Suprapubic skin (tissue), 4 donors: ENCODE data around the gene CC2D1B. TPM values are rescaled to one million over a fixed set of nuclear protein-coding genes. Genes with fewer than 3 reads are reported as not detected.
A peak's percentile ranks its signal among the peaks of the same experiment; 100 is the strongest.

Experiments
- DNase-seq, 2 donors: peaks; one replicate each; pipeline ENCODE4 v3.0.0-alpha.2; 2019; ENCODE audit warnings: low spot score in 2 of 2
- H3K27ac ChIP-seq: fragments of 200-600 bp; sonication (generic); one replicate; pipeline ENCODE4 v1.5.1; 2019
- H3K27me3 ChIP-seq: fragments of 200-600 bp; sonication (generic); one replicate; pipeline ENCODE4 v1.5.1; 2019
- H3K36me3 ChIP-seq: fragments of 200-600 bp; sonication (generic); one replicate; pipeline ENCODE4 v1.5.1; 2019
- H3K4me1 ChIP-seq: fragments of 200-600 bp; sonication (generic); one replicate; pipeline ENCODE4 v1.5.1; 2019
- H3K4me3 ChIP-seq: fragments of 200-600 bp; sonication (generic); one replicate; pipeline ENCODE4 v1.5.1; 2019; ENCODE audit warnings: mild to moderate bottlenecking
- H3K9me3 ChIP-seq: fragments of 200-600 bp; sonication (generic); one replicate; pipeline ENCODE4 v1.5.1; 2019
- CTCF ChIP-seq, 2 donors: fragments of 200-600 bp in 1 of 2; fragments of 450-650 bp in 1 of 2; sonication (generic) in 1 of 2; IDR thresholded peaks; one replicate each; pipeline ENCODE4 v1.5.1; 2016 to 2019; ENCODE audit warnings: antibody characterized with exemption in 2 of 2, mild to moderate bottlenecking in 1 of 2, moderate library complexity in 1 of 2
- EP300 ChIP-seq: sonication (generic); formaldehyde crosslinking; IDR thresholded peaks from one replicate; pipeline ENCODE4 v1.6.1; 2017; ENCODE audit warnings: antibody characterized with exemption
- POLR2A ChIP-seq, 2 donors: fragments of 450-650 bp; IDR thresholded peaks; one replicate each; pipeline ENCODE4 v1.6.1; 2017; ENCODE audit warnings: antibody characterized with exemption in 2 of 2, mild to moderate bottlenecking in 2 of 2, moderate library complexity in 2 of 2
- POLR2AphosphoS5 ChIP-seq, 3 donors: sonication (generic); formaldehyde crosslinking; IDR thresholded peaks; one replicate each; pipeline ENCODE4 v1.6.1; 2017; ENCODE audit warnings: antibody characterized with exemption in 3 of 3
- WGBS: methylation state at CpG from one replicate; pipeline ENCODE4 v1.1.5; 2018; 5-methylcytosine and 5-hydroxymethylcytosine counted together
- total RNA-seq, 4 donors: library from RNA; depleted of rRNA; stranded (reverse); fragments of >200 nt; gene quantifications; one replicate each; pipeline ENCODE4 v1.1.0, GENCODE V29; 2016

CC2D1B gene
- total RNA-seq, 4 donors from 2014 or later = 23.0 to 30.4 (median 24.6) TPM

- Histone ChIP-seq H3K27ac (peak within 1 kb of the TSS; percentile 91), H3K9me3 (no peaks in the 10 kb centered on the region), H3K36me3 (peaks cover 19% of the 10 kb centered on the region), H3K4me3 (peak within 1 kb of the TSS; percentile 78), H3K27me3 (no peaks in the 10 kb centered on the region), H3K4me1 (peaks cover 27% of the 10 kb centered on the region)
- DNase-seq = peak; percentile 98
- under 1% methylated on average over 47 of the region's 57 CpGs for WGBS
- peak in 1 of 2 donors; percentile 52 for TF ChIP-seq POLR2A (IDR thresholded peaks at IDR 0.05)
- peak in 2 of 3 donors; percentile 84 to 97 for TF ChIP-seq POLR2AphosphoS5 (IDR thresholded peaks at IDR 0.05)
- TF ChIP-seq CTCF (IDR thresholded peaks at IDR 0.05) = peak; percentile 42
- no peak for TF ChIP-seq EP300
Observed at GRCh38 chr1:52404116-52404974, 38.3 kb upstream of the CC2D1B start, which contains the start of the genes ORC1 and PRPF38A. ORC1 (minus strand) TSS chr1:52404423; CDS start chr1:52402223, 2,200 bp downstream. PRPF38A (plus strand) TSS chr1:52404602; CDS start chr1:52404750, 148 bp downstream.

GRCh38 chr1:52403566-52404115, 37.6 kb upstream of the CC2D1B start:
- peak overlapping the region; percentile 78 for H3K4me3 ChIP-seq
- WGBS = under 1% methylated on average over 11 of the region's 16 CpGs
- peak overlapping the region; percentile 91 for H3K27ac ChIP-seq
- H3K4me1 ChIP-seq = peaks cover 27% of the 10 kb centered on the region
- peaks cover 12% of the 10 kb centered on the region for H3K36me3 ChIP-seq
- no peaks in the 10 kb centered on the region for H3K27me3 ChIP-seq
- DNase-seq = no peak
- TF ChIP-seq CTCF (IDR thresholded peaks at IDR 0.05) (no peak), EP300 (no peak), POLR2AphosphoS5 (IDR thresholded peaks at IDR 0.05) (no peak), POLR2A (IDR thresholded peaks at IDR 0.05) (no peak)
- H3K9me3 ChIP-seq = no peaks in the 10 kb centered on the region

GRCh38 chr1:52402860-52403240, 36.8 kb upstream of the CC2D1B start:
- Histone ChIP-seq H3K4me3 (no peak overlapping the region), H3K27me3 (no peaks in the 10 kb centered on the region), H3K4me1 (peaks cover 27% of the 10 kb centered on the region), H3K9me3 (no peaks in the 10 kb centered on the region), H3K27ac (no peak overlapping the region), H3K36me3 (peaks cover 4% of the 10 kb centered on the region)
- no peak for DNase-seq
- no peak for TF ChIP-seq EP300
- no peak for TF ChIP-seq POLR2A (IDR thresholded peaks at IDR 0.05)
- TF ChIP-seq POLR2AphosphoS5 (IDR thresholded peaks at IDR 0.05) = no peak
- no peak for TF ChIP-seq CTCF (IDR thresholded peaks at IDR 0.05)
- 78% methylated on average over 3 of the region's 3 CpGs for WGBS

- Histone ChIP-seq H3K36me3 (no peaks in the 10 kb centered on the region), H3K9me3 (no peaks in the 10 kb centered on the region), H3K4me1 (peaks cover 12% of the 10 kb centered on the region), H3K27me3 (no peaks in the 10 kb centered on the region), H3K27ac (no peak overlapping the region), H3K4me3 (no peak overlapping the region)
- DNase-seq = no peak
- TF ChIP-seq POLR2AphosphoS5 (IDR thresholded peaks at IDR 0.05) (no peak), POLR2A (IDR thresholded peaks at IDR 0.05) (no peak), CTCF (IDR thresholded peaks at IDR 0.05) (no peak), EP300 (no peak)
- WGBS = 93% methylated on average over 6 of the region's 6 CpGs
Observed at GRCh38 chr1:52400131-52400530, 34.1 kb upstream of the CC2D1B start.

- H3K4me1 ChIP-seq = peaks cover 10% of the 10 kb centered on the region
- no peak overlapping the region for H3K27ac ChIP-seq
- WGBS = 96% methylated on average over 3 of the region's 3 CpGs
- H3K9me3 ChIP-seq = no peaks in the 10 kb centered on the region
- DNase-seq = no peak
- no peaks in the 10 kb centered on the region for H3K36me3 ChIP-seq
- TF ChIP-seq POLR2AphosphoS5 (IDR thresholded peaks at IDR 0.05) = no peak
- TF ChIP-seq EP300 = no peak
- no peak for TF ChIP-seq POLR2A (IDR thresholded peaks at IDR 0.05)
- no peak for TF ChIP-seq CTCF (IDR thresholded peaks at IDR 0.05)
- H3K27me3 ChIP-seq = no peaks in the 10 kb centered on the region
- H3K4me3 ChIP-seq = no peak overlapping the region
Observed at GRCh38 chr1:52399629-52400028, 33.6 kb upstream of the CC2D1B start.
